Measurements from ENCODE around the gene PTGER1.
A peak's percentile ranks its signal among the peaks of the same experiment; 100 is the strongest.
"Not testable (repeated sequence)": the region's sequence is repeated elsewhere in the genome, so short reads cannot be mapped to it uniquely, and the experiment has no call there.

The PTGER1 gene

GRCh38 chr19:14475251-14476073, at the start of gene PTGER1:
Gene PTGER1, minus strand, starts transcription at chr19:14475354. Its CDS starts 1,034 bp downstream, at chr19:14474320.
- DNase-seq: no peak

GRCh38 chr19:14520543-14520942, 45.4 kb upstream of the PTGER1 start:
- no peak for DNase-seq

- no peak for DNase-seq
Observed at GRCh38 chr19:14519860-14520407, 44.8 kb upstream of the PTGER1 start.

GRCh38 chr19:14519245-14519859, 44.2 kb upstream of the PTGER1 start:
- no peak for DNase-seq

GRCh38 chr19:14517840-14518505, 42.8 kb upstream of the PTGER1 start, which contains the start of gene DNAJB1:
Gene DNAJB1, minus strand, starts transcription at chr19:14518397. Its CDS starts 48 bp downstream, at chr19:14518349.
- peak; percentile 62 for DNase-seq

GRCh38 chr19:14517446-14517839, 42.3 kb upstream of the PTGER1 start:
- no peak for DNase-seq

GRCh38 chr19:14516746-14517438, 41.7 kb upstream of the PTGER1 start:
- DNase-seq: no peak

- no peak for DNase-seq
Observed at GRCh38 chr19:14516048-14516534, 40.9 kb upstream of the PTGER1 start.

GRCh38 chr19:14515501-14516047, 40.4 kb upstream of the PTGER1 start:
- DNase-seq: no peak

- no peak for DNase-seq
Observed at GRCh38 chr19:14514215-14514863, 39.2 kb upstream of the PTGER1 start.

GRCh38 chr19:14512406-14512961, 37.3 kb upstream of the PTGER1 start:
- no peak for DNase-seq

- no peak for DNase-seq
Observed at GRCh38 chr19:14511229-14511593, 36.1 kb upstream of the PTGER1 start.

- DNase-seq: no peak
Observed at GRCh38 chr19:14510311-14511228, 35.4 kb upstream of the PTGER1 start.

GRCh38 chr19:14507704-14508542, 32.8 kb upstream of the PTGER1 start:
- no peak for DNase-seq

- peak; percentile 11 for DNase-seq
Observed at GRCh38 chr19:14505488-14506239, 30.5 kb upstream of the PTGER1 start.

GRCh38 chr19:14504575-14504974, 29.4 kb upstream of the PTGER1 start:
- DNase-seq: not testable (repeated sequence)

GRCh38 chr19:14503285-14503684, 28.1 kb upstream of the PTGER1 start:
- no peak for DNase-seq

GRCh38 chr19:14502334-14503092, 27.4 kb upstream of the PTGER1 start:
- DNase-seq: no peak
